ENCODE measurements around the gene CARD19.

CARD19 gene

DNA sequence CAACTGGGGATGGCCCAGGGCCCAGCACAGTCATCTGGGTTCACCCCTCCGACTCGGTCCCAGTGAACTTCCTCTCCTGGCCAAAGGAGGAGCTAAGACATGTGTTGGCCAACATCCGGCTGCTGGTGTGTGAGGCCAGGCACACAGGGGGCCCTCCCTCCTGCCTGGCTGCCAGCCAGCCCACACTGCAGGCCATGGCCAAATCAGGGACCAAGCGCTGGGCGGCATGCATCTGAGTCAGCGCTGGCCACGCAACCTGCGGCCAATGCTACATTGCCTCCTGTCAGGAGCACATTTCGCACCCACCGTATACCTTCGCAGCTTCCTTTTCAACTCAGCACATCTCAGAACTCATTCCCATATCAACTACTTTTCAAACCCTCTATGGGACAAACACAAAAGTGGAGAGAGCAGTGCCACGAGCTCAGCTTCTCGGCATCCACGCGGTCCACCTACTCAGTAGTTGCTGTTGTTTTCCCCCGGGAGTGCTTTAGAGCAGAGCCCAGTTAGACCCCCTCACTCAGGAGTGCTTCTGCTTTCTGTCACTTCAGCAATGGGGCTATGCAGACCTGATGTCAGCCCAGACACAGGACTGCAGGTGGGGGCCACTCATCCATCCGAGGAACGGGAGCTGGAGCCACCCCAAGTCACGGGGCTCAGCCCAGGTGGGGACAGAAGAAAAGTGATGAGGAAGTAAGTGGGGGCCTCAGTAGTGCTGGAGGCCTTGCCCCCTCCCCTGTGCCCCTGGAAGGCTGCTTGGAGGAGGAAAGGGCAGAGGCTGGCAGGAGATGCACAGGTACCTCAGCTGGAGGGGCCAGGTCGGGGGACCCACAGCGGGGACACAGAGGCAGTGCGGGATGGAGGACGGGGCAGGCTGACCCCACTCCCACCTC, 24.2 kb downstream of the CARD19 start:
- in situ Hi-C loops (cut with MboI; ENCODE audit: low sequenced_read_pairs): no loop called here
- no peaks in the 10 kb centered on the region for H3K27me3 ChIP-seq (ENCODE audit: low read depth)
- no peaks in the 10 kb centered on the region for H3K9me3 ChIP-seq
- no peaks in the 10 kb centered on the region for H3K4me1 ChIP-seq
- no peak overlapping the region for H3K4me3 ChIP-seq
- peak in 1 of 2 experiments; percentile 45 for DNase-seq (ENCODE audit: low spot score in 2 of 2)
- no peaks in the 10 kb centered on the region for H3K36me3 ChIP-seq (replicated peaks)

GRCh38 chr9:93120846-93121315, 24.9 kb downstream of the CARD19 start:
- Histone ChIP-seq H3K9me3 (no peaks in the 10 kb centered on the region), H3K36me3 (replicated peaks) (no peaks in the 10 kb centered on the region), H3K4me1 (no peaks in the 10 kb centered on the region), H3K4me3 (no peak overlapping the region), H3K27me3 (ENCODE audit: low read depth) (no peaks in the 10 kb centered on the region)
- in situ Hi-C loops (cut with MboI; ENCODE audit: low sequenced_read_pairs): no loop called here
- no peak for DNase-seq (ENCODE audit: low spot score in 2 of 2)

GRCh38 chr9:93121316-93122241, 25.6 kb downstream of the CARD19 start:
- Histone ChIP-seq H3K4me1 (no peaks in the 10 kb centered on the region), H3K4me3 (no peak overlapping the region), H3K36me3 (replicated peaks) (no peaks in the 10 kb centered on the region), H3K9me3 (no peaks in the 10 kb centered on the region), H3K27me3 (ENCODE audit: low read depth) (no peaks in the 10 kb centered on the region)
- DNase-seq (ENCODE audit: low spot score in 2 of 2): no peak
- in situ Hi-C loops (cut with MboI; ENCODE audit: low sequenced_read_pairs): no loop called here

DNA sequence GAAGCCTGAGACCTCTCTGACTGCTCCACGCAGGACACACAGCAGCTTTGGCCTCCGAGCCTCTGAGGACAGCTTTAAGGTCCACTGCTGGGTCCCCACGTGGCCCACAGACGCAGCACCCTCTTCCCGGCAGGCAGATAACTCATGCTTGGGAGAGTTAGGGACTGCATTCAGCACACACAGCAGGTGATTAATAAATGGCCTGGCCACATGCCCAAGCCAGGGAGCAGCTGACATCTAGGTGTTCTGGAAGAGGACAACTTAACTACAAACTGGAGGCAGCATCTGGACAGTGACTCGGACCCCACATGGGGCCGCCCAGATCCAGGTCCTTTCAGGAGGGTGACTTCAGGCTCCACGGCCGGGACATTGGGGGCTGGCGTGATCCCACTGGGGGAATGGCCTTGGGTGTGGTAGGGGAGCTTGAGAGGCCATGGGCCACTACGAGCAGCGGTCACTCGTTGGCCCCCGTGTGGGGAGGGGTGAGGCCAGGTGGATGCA, 26.8 kb downstream of the CARD19 start:
- no peak for DNase-seq (ENCODE audit: low spot score in 2 of 2)
- Histone ChIP-seq H3K27me3 (ENCODE audit: low read depth) (no peaks in the 10 kb centered on the region), H3K36me3 (replicated peaks) (no peaks in the 10 kb centered on the region), H3K4me1 (no peaks in the 10 kb centered on the region), H3K4me3 (no peak overlapping the region), H3K9me3 (no peaks in the 10 kb centered on the region)
- in situ Hi-C loops (cut with MboI; ENCODE audit: low sequenced_read_pairs): no loop called here

GRCh38 chr9:93123561-93124283, 27.7 kb downstream of the CARD19 start:
- in situ Hi-C loops (cut with MboI; ENCODE audit: low sequenced_read_pairs): no loop called here
- H3K36me3 ChIP-seq (replicated peaks): no peaks in the 10 kb centered on the region
- no peak overlapping the region for H3K4me3 ChIP-seq
- no peak for DNase-seq (ENCODE audit: low spot score in 2 of 2)
- no peaks in the 10 kb centered on the region for H3K4me1 ChIP-seq
- H3K27me3 ChIP-seq (ENCODE audit: low read depth): no peaks in the 10 kb centered on the region
- no peaks in the 10 kb centered on the region for H3K9me3 ChIP-seq

- Histone ChIP-seq H3K27me3 (ENCODE audit: low read depth) (no peaks in the 10 kb centered on the region), H3K9me3 (no peaks in the 10 kb centered on the region), H3K4me3 (no peak overlapping the region), H3K36me3 (replicated peaks) (no peaks in the 10 kb centered on the region), H3K4me1 (no peaks in the 10 kb centered on the region)
- in situ Hi-C loops (cut with MboI; ENCODE audit: low sequenced_read_pairs): no loop called here
- no peak for DNase-seq (ENCODE audit: low spot score in 2 of 2)
Observed at GRCh38 chr9:93124793-93125192, 28.8 kb downstream of the CARD19 start.

DNA sequence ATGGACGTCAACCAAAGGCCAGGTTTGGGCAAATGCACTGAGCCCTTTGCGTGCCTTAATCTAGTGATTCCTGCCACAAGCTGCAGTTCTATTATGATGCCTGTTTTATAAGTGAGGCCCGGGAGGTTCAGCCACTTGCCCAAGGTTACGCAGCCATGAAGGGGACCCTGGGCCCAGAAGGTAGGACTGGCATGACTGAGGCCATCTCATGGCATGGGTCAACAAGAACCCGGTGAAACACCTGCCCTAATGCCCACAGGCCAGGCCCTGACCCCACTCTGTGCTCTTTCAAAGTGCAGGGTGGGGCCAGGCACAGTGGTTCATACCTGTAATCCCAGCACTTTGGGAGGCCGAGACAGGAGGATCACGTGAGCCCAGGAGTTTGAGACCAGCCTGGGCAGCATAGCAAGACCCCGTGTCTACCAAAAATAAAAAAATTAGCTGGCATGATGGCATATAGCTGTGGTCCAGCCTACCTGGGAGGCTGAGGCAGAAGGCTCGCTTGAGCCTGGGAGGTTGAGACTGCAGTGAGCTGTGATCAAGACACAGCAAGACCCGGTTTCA, 29.4 kb downstream of the CARD19 start:
- H3K27me3 ChIP-seq (ENCODE audit: low read depth): no peaks in the 10 kb centered on the region
- H3K4me3 ChIP-seq: no peak overlapping the region
- H3K9me3 ChIP-seq: no peaks in the 10 kb centered on the region
- in situ Hi-C loops (cut with MboI; ENCODE audit: low sequenced_read_pairs): no loop called here
- no peaks in the 10 kb centered on the region for H3K4me1 ChIP-seq
- no peaks in the 10 kb centered on the region for H3K36me3 ChIP-seq (replicated peaks)
- no peak for DNase-seq (ENCODE audit: low spot score in 2 of 2)

DNA sequence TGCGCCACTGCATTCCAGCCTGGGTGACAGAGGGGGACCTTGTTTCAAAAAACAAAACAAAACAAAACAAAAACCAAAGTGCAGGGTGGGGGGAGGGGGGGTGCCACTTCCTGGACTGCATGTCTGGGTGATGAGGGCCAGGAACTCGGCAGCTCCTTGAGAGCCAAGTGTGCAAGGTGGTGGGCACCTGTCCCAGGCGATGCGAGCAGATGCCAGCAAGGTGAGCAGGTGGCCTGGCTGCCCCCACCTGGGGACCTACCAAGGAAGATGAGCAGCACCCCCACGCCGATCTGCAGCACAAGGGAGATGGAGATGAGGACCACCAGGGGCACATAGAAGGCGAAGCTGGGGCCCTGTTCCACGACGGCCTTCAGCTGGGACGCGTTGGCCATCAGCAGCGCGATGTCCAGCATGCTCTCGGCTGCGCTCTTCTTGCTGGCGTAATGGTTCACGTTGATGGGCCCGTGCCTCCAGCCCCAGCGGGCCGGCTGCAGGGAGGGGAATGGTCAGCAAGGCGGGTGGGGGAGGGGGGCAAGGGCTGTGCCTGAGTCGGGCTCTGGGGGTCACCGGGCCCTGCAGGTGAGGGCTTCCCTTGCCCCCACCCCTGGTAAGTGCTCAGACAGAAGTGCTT, 30.2 kb downstream of the CARD19 start:
- no peaks in the 10 kb centered on the region for H3K36me3 ChIP-seq (replicated peaks)
- no peaks in the 10 kb centered on the region for H3K27me3 ChIP-seq (ENCODE audit: low read depth)
- no peak for DNase-seq (ENCODE audit: low spot score in 2 of 2)
- in situ Hi-C loops (cut with MboI; ENCODE audit: low sequenced_read_pairs): no loop called here
- no peak overlapping the region for H3K4me3 ChIP-seq
- no peaks in the 10 kb centered on the region for H3K9me3 ChIP-seq
- H3K4me1 ChIP-seq: no peaks in the 10 kb centered on the region

- H3K4me3 ChIP-seq: no peak overlapping the region
- H3K4me1 ChIP-seq: no peaks in the 10 kb centered on the region
- no peak for DNase-seq (ENCODE audit: low spot score in 2 of 2)
- no peaks in the 10 kb centered on the region for H3K36me3 ChIP-seq (replicated peaks)
- in situ Hi-C loops (cut with MboI; ENCODE audit: low sequenced_read_pairs): no loop called here
- no peaks in the 10 kb centered on the region for H3K27me3 ChIP-seq (ENCODE audit: low read depth)
- no peaks in the 10 kb centered on the region for H3K9me3 ChIP-seq
Observed at GRCh38 chr9:93126825-93127368, 30.9 kb downstream of the CARD19 start.

GRCh38 chr9:93127395-93127911, 31.4 kb downstream of the CARD19 start:
- H3K27me3 ChIP-seq (ENCODE audit: low read depth): no peaks in the 10 kb centered on the region
- H3K4me1 ChIP-seq: no peaks in the 10 kb centered on the region
- no peak overlapping the region for H3K4me3 ChIP-seq
- in situ Hi-C loops (cut with MboI; ENCODE audit: low sequenced_read_pairs): no loop called here
- H3K36me3 ChIP-seq (replicated peaks): no peaks in the 10 kb centered on the region
- DNase-seq (ENCODE audit: low spot score in 2 of 2): no peak
- H3K9me3 ChIP-seq: no peaks in the 10 kb centered on the region

- in situ Hi-C loops (cut with MboI; ENCODE audit: low sequenced_read_pairs): no loop called here
- Histone ChIP-seq H3K4me3 (no peak overlapping the region), H3K4me1 (peaks cover 6% of the 10 kb centered on the region), H3K9me3 (no peaks in the 10 kb centered on the region), H3K36me3 (replicated peaks) (no peaks in the 10 kb centered on the region), H3K27me3 (ENCODE audit: low read depth) (no peaks in the 10 kb centered on the region)
- no peak for DNase-seq (ENCODE audit: low spot score in 2 of 2)
Observed at GRCh38 chr9:93128011-93128714, 32.1 kb downstream of the CARD19 start.

DNA sequence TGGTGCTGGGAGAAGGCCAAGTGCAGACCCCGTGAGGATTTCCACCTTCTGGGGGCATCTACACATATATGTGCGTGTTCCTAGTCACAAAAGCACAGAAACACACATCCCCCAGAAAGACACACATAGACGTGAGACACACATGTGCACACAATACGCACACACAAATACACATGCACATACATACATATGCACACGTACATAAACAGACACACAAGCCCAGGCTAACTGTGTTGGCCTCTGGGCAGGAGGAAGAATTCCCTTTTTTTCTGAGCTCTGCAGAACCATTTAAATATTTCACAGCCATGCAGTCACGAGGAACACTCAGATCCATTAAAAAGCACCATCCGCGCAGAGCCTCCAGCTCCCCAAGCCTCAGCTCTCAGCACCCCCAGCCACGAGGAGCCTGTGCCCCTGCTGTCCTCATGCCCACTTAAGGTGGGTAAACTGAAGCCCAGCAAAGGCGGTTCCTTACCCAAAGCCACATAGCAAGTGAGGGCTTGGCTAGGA, 32.8 kb downstream of the CARD19 start:
- no peak overlapping the region for H3K4me3 ChIP-seq
- H3K36me3 ChIP-seq (replicated peaks): no peaks in the 10 kb centered on the region
- no peaks in the 10 kb centered on the region for H3K9me3 ChIP-seq
- peaks cover 9% of the 10 kb centered on the region for H3K4me1 ChIP-seq
- no peak for DNase-seq (ENCODE audit: low spot score in 2 of 2)
- in situ Hi-C loops (cut with MboI; ENCODE audit: low sequenced_read_pairs): no loop called here
- H3K27me3 ChIP-seq (ENCODE audit: low read depth): no peaks in the 10 kb centered on the region
